Endothelial cell of umbilical vein (primary cell): ENCODE data around the gene FMO2. TPM values are rescaled to one million over a fixed set of nuclear protein-coding genes. Genes with fewer than 3 reads are reported as not detected.

Experiments
- BruUV-seq: library from RNA; stranded (reverse); fragments of 400-500 nt; replicated peaks from 2 replicates; lab custom pipeline; 2021; lab: Mats Ljungman, UMichigan
- CTCF ChIA-PET: fragments of 300-600, 350-600 bp; sonication (Branson Sonifier 250); formaldehyde crosslinking; loops from one replicate; lab custom pipeline; 2021; ENCODE audit warnings: antibody characterized with exemption, inconsistent platforms; lab: Charles Lee
- POLR2A ChIA-PET: fragments of 300-600, 350-600 bp; sonication (Branson Sonifier 250); formaldehyde crosslinking; loops from one replicate; lab custom pipeline; 2021; ENCODE audit warnings: antibody characterized with exemption, inconsistent platforms; lab: Charles Lee
- DNase-seq: peaks from one replicate; pipeline ENCODE4 v3.0.0-alpha.2; 2011; ENCODE audit warnings: low read depth, low spot score
- FAIRE-seq: peaks from 2 replicates; lab custom pipeline; 2011; peaks lifted over from hg19 to GRCh38; lab: Jason Lieb, UNC
- H2AFZ ChIP-seq: 2 replicates; pipeline ENCODE4 v1.6.0; 2012; ENCODE audit warnings: low read depth, low read length, control low read depth, inconsistent platforms
- H3K27ac ChIP-seq: 2 replicates; pipeline ENCODE4 v1.5.1; 2011; ENCODE audit warnings: low read depth, mild to moderate bottlenecking, control low read depth, low read length, moderate library complexity; ENCODE audit not compliant: insufficient read depth
- H3K27me3 ChIP-seq, 2 experiments: 2 replicates each; pipeline versions ENCODE4 v1.6.0 to v1.6.1; 2011; ENCODE audit warnings: low read length in 2 of 2, mixed read lengths in 1 of 2; ENCODE audit not compliant: control insufficient read depth in 2 of 2, insufficient read depth in 2 of 2
- H3K36me3 ChIP-seq, 2 experiments: 2 replicates in 1 of 2; 3 replicates in 1 of 2; pipeline ENCODE4 v1.5.1; 2011; ENCODE audit warnings: low read length in 2 of 2, mild to moderate bottlenecking in 1 of 2, moderate library complexity in 1 of 2; ENCODE audit not compliant: control insufficient read depth in 2 of 2, insufficient read depth in 2 of 2; ENCODE audit errors: extremely low read depth in 1 of 2
- H3K4me1 ChIP-seq: 3 replicates; pipeline ENCODE4 v1.5.1; 2011; ENCODE audit warnings: mild to moderate bottlenecking, low read length; ENCODE audit not compliant: control insufficient read depth, insufficient read depth; ENCODE audit errors: extremely low read depth
- H3K4me2 ChIP-seq: 2 replicates; pipeline ENCODE4 v1.6.1; 2011; ENCODE audit warnings: low read length, control low read depth, mixed read lengths; ENCODE audit not compliant: insufficient read depth
- H3K4me3 ChIP-seq, 3 experiments: fragments of 200-600 bp in 1 of 3; sonication (generic), shearing (Covaris generic) in 1 of 3; replicated peaks in 1 of 3; 2 replicates each; pipeline ENCODE4 v1.5.1; 2011 to 2016; ENCODE audit warnings: control low read depth in 3 of 3, low read length in 3 of 3, mild to moderate bottlenecking in 2 of 3, inconsistent platforms in 1 of 3, low read depth in 1 of 3, moderate library complexity in 1 of 3; ENCODE audit not compliant: insufficient read depth in 1 of 3
- H3K79me2 ChIP-seq: 2 replicates; pipeline ENCODE4 v1.6.0; 2012; ENCODE audit warnings: low read length, inconsistent platforms; ENCODE audit not compliant: control insufficient read depth, insufficient read depth
- H3K9ac ChIP-seq: replicated peaks from 2 replicates; pipeline ENCODE3; 2011; ENCODE audit warnings: low read length, control low read depth; ENCODE audit not compliant: insufficient read depth; ENCODE audit errors: extremely low read depth
- H3K9me1 ChIP-seq: replicated peaks from 3 replicates; pipeline ENCODE4 v1.6.0; 2011; ENCODE audit warnings: mild to moderate bottlenecking, low read length; ENCODE audit not compliant: control insufficient read depth, insufficient read depth; ENCODE audit errors: extremely low read depth
- H3K9me3 ChIP-seq: replicated peaks from 2 replicates; pipeline ENCODE4 v1.5.1; 2012; ENCODE audit warnings: low read length, inconsistent platforms; ENCODE audit not compliant: control insufficient read depth, insufficient read depth
- H4K20me1 ChIP-seq: replicated peaks from 2 replicates; pipeline ENCODE3; 2011; ENCODE audit warnings: mild to moderate bottlenecking, low read length; ENCODE audit not compliant: control insufficient read depth, insufficient read depth; ENCODE audit errors: extremely low read depth
- CTCF ChIP-seq, 2 donors: IDR thresholded peaks; 1 replicate in 1 of 2; 2 replicates in 1 of 2; pipeline ENCODE4 v1.5.1; 2011; ENCODE audit warnings: low read length in 2 of 2, mild to moderate bottlenecking in 2 of 2, moderate library complexity in 2 of 2, control low read depth in 1 of 2, inconsistent platforms in 1 of 2, low read depth in 1 of 2; ENCODE audit not compliant: insufficient read depth in 1 of 2; ENCODE audit errors: extremely low read depth in 1 of 2
- EZH2 ChIP-seq: IDR thresholded peaks from 2 replicates; pipeline ENCODE4 v1.6.1; 2012; ENCODE audit warnings: borderline replicate concordance, low read depth, mild to moderate bottlenecking, moderate library complexity, low read length, inconsistent platforms; ENCODE audit not compliant: severe bottlenecking
- FOS ChIP-seq: IDR thresholded peaks from 2 replicates; pipeline ENCODE4 v1.6.1; 2011; ENCODE audit warnings: mild to moderate bottlenecking, low read length, moderate library complexity, borderline replicate concordance; ENCODE audit not compliant: insufficient read depth
- GATA2 ChIP-seq: IDR thresholded peaks from 2 replicates; pipeline ENCODE4 v1.7.0; 2011; ENCODE audit warnings: low read depth, mild to moderate bottlenecking, moderate library complexity, mixed read lengths, low read length; ENCODE audit not compliant: insufficient read length, insufficient read depth
- JUN ChIP-seq: IDR thresholded peaks from 2 replicates; pipeline ENCODE4 v1.6.1; 2011; ENCODE audit warnings: borderline replicate concordance, low read depth; ENCODE audit not compliant: insufficient read length, insufficient read depth
- MAX ChIP-seq: IDR thresholded peaks from 2 replicates; pipeline ENCODE4 v1.6.1; 2011; ENCODE audit not compliant: insufficient read depth, insufficient read length
- MYC ChIP-seq: IDR thresholded peaks from one replicate; pipeline ENCODE4 v1.6.1; 2011; ENCODE audit warnings: mild to moderate bottlenecking, low read depth, low read length
- POLR2A ChIP-seq: IDR thresholded peaks from 2 replicates; pipeline ENCODE4 v1.6.1; 2012; ENCODE audit warnings: low read depth, mild to moderate bottlenecking, control low read depth, low read length
- POLR2AphosphoS5 ChIP-seq: IDR thresholded peaks from 2 replicates; pipeline ENCODE4 v1.6.1; 2012; ENCODE audit warnings: low read depth, mild to moderate bottlenecking, control low read depth, low read length, moderate library complexity; ENCODE audit not compliant: insufficient read depth
- dilution Hi-C: fragments of 300-500 bp; cut with MboI; formaldehyde crosslinking; loops from one replicate; pipeline ENCODE4 v1.15.0; 2019; ENCODE audit warnings: low sequenced_read_pairs; ENCODE audit not compliant: extremely low pct_ligation_motif_present
- intact Hi-C: fragments of 100-400 bp; cut with micrococcal nuclease; formaldehyde crosslinking; loops from one replicate; pipeline ENCODE4 v1.10.0; 2022
- polyA plus RNA-seq, 4 experiments: library from polyadenylated mRNA; depleted of rRNA in 3 of 4; stranded (reverse) in 3 of 4; unstranded in 1 of 4; fragments of >200 nt; gene quantifications; 2 replicates each; pipeline versions ENCODE4 v1.2.1 to v1.2.3, GENCODE V29; 2011 to 2012; ENCODE audit warnings: missing spikeins in 1 of 4
- total RNA-seq: library from RNA; stranded (reverse); gene quantifications from 2 replicates; pipeline ENCODE4 v1.2.3, GENCODE V29; 2021

Gene FMO2
- total and polyA plus RNA-seq, 2 donors (not counting 3 experiments of a cell fraction or from before 2014, with no cell fraction given) = not detected

GRCh38 chr1:171207377-171207776 lies 22.3 kb downstream of the FMO2 start:
- Histone ChIP-seq H3K27me3 (no peaks in the 10 kb centered on the region), H3K79me2 (no peaks in the 10 kb centered on the region), H3K9ac (no peak overlapping the region), H4K20me1 (no peaks in the 10 kb centered on the region), H3K9me1 (no peaks in the 10 kb centered on the region), H3K4me2 (no peak overlapping the region), H3K27ac (no peak overlapping the region), H3K36me3 (no peaks in the 10 kb centered on the region), H2AFZ (no peak overlapping the region), H3K9me3 (no peaks in the 10 kb centered on the region), H3K4me1 (no peaks in the 10 kb centered on the region), H3K4me3 (no peak overlapping the region)
- no peak for FAIRE-seq
- TF ChIP-seq POLR2A (no peak), POLR2AphosphoS5 (no peak), FOS (no peak), MYC (no peak), JUN (no peak), MAX (no peak), CTCF (IDR thresholded peaks at IDR 0.05; ENCODE audit: extremely low read depth in 1 of 2, insufficient read depth in 1 of 2, low read depth in 1 of 2, low read length in 2 of 2) (no peak)
- ChIA-PET POLR2A (no interaction called here), CTCF (no interaction called here)
- no TSS peak for BruUV-seq
- no peak for DNase-seq
- intact Hi-C loops (no loop called here), dilution Hi-C loops (no loop called here)

GRCh38 chr1:171210355-171210754 lies 25.3 kb downstream of the FMO2 start:
- intact Hi-C loops = no loop called here
- no peaks in the 10 kb centered on the region for H3K27me3 ChIP-seq
- no peak overlapping the region for H3K4me3 ChIP-seq
- no peak overlapping the region for H3K27ac ChIP-seq
- FAIRE-seq (no peak), DNase-seq (no peak)
- H3K9me1 ChIP-seq = no peaks in the 10 kb centered on the region
- no peak overlapping the region for H3K4me2 ChIP-seq
- BruUV-seq = no TSS peak
- no peak overlapping the region for H3K9ac ChIP-seq
- H3K4me1 ChIP-seq = no peaks in the 10 kb centered on the region
- no peaks in the 10 kb centered on the region for H3K36me3 ChIP-seq
- no peak overlapping the region for H2AFZ ChIP-seq
- dilution Hi-C loops = no loop called here
- TF ChIP-seq POLR2AphosphoS5 = no peak
- no peak for TF ChIP-seq EZH2
- TF ChIP-seq FOS = no peak
- TF ChIP-seq GATA2 = no peak
- TF ChIP-seq CTCF (IDR thresholded peaks at IDR 0.05; ENCODE audit: extremely low read depth in 1 of 2, insufficient read depth in 1 of 2, low read depth in 1 of 2, low read length in 2 of 2) = no peak
- TF ChIP-seq POLR2A = no peak
- TF ChIP-seq MAX = no peak
- no peak for TF ChIP-seq MYC
- TF ChIP-seq JUN = no peak
- ChIA-PET POLR2A (no interaction called here), CTCF (interaction anchor here (1.0 to 1.3 kb wide), 3 partner anchors 11 to 19 kb away, joined by 3 to 4 read pairs (median 3); no protein-coding TSS in a partner anchor)
- H3K79me2 ChIP-seq = no peaks in the 10 kb centered on the region
- H3K9me3 ChIP-seq = no peaks in the 10 kb centered on the region
- no peaks in the 10 kb centered on the region for H4K20me1 ChIP-seq
